BJ (cell line): ENCODE data around the gene PAM. TPM values are rescaled to one million over a fixed set of nuclear protein-coding genes. Genes with fewer than 3 reads are reported as not detected.

Source experiments
- CTCF ChIA-PET: fragments of 350-600 bp; formaldehyde crosslinking; extraction: SDS; loops from one replicate; lab custom pipeline; 2021; ENCODE audit warnings: antibody characterized with exemption, inconsistent platforms; lab: Yijun Ruan, JAX
- POLR2A ChIA-PET: fragments of 300-600 bp; sonication (Branson Sonifier 250); formaldehyde crosslinking; extraction: SDS; loops from one replicate; lab custom pipeline; 2021; ENCODE audit warnings: antibody characterized with exemption; lab: Charles Lee
- DNase-seq: peaks from one replicate; pipeline ENCODE4 v3.0.0-alpha.2; 2011; ENCODE audit warnings: low read depth
- H3K27me3 ChIP-seq: 2 replicates; pipeline ENCODE4 v1.6.0; 2011; ENCODE audit warnings: low read length; ENCODE audit not compliant: control insufficient read depth, insufficient read depth
- H3K36me3 ChIP-seq: 2 replicates; pipeline ENCODE4 v1.5.1; 2011; ENCODE audit warnings: low read length; ENCODE audit not compliant: control insufficient read depth, insufficient read depth
- H3K4me3 ChIP-seq: 2 replicates; pipeline ENCODE4 v1.5.1; 2011; ENCODE audit warnings: low read depth, mild to moderate bottlenecking, control low read depth, low read length
- CTCF ChIP-seq: IDR thresholded peaks from 2 replicates; pipeline ENCODE4 v1.5.1; 2011; ENCODE audit warnings: low read depth, mild to moderate bottlenecking, control low read depth, inconsistent platforms, low read length, moderate library complexity; ENCODE audit not compliant: insufficient read depth
- polyA plus RNA-seq: library from polyadenylated mRNA; depleted of rRNA; stranded (reverse); fragments of >200 nt; gene quantifications from 2 replicates; pipeline ENCODE4 v1.2.3, GENCODE V29; 2011

PAM gene
- polyA plus RNA-seq, 1 experiment = 256 TPM

- DNase-seq = peak; percentile 19
- Histone ChIP-seq H3K36me3 (no peaks in the 10 kb centered on the region), H3K4me3 (no peak overlapping the region), H3K27me3 (no peaks in the 10 kb centered on the region)
- no peak for TF ChIP-seq CTCF
- POLR2A ChIA-PET = no interaction called here
- CTCF ChIA-PET = no interaction called here
Measured at GRCh38 chr5:102911973-102912372, 156.9 kb downstream of the PAM start.

- POLR2A ChIA-PET = no interaction called here
Measured at GRCh38 chr5:102916109-102916508, 161.0 kb downstream of the PAM start.

GRCh38 chr5:102918986-102919610 is 164.0 kb downstream of the PAM start:
- Histone ChIP-seq H3K36me3 (no peaks in the 10 kb centered on the region), H3K4me3 (no peak overlapping the region), H3K27me3 (no peaks in the 10 kb centered on the region)
- TF ChIP-seq CTCF = no peak
- no peak for DNase-seq
- ChIA-PET CTCF (interaction anchor here (0.6 kb wide), 1 partner anchor 139 kb away, joined by 3 read pairs; no protein-coding TSS in a partner anchor), POLR2A (no interaction called here)

More at GRCh38 chr5:102916109-102916508, 161.0 kb downstream of the PAM start:
- Histone ChIP-seq H3K36me3 (no peaks in the 10 kb centered on the region), H3K4me3 (no peak overlapping the region), H3K27me3 (no peaks in the 10 kb centered on the region)
- no peak for TF ChIP-seq CTCF
- no peak for DNase-seq
- CTCF ChIA-PET = no interaction called here

GRCh38 chr5:102920762-102921161 is 165.7 kb downstream of the PAM start:
- TF ChIP-seq CTCF = no peak
- DNase-seq = no peak
- Histone ChIP-seq H3K4me3 (no peak overlapping the region), H3K36me3 (no peaks in the 10 kb centered on the region), H3K27me3 (no peaks in the 10 kb centered on the region)
- ChIA-PET POLR2A (no interaction called here), CTCF (no interaction called here)

GRCh38 chr5:102921341-102922044 is 166.4 kb downstream of the PAM start:
- CTCF ChIA-PET = no interaction called here
- POLR2A ChIA-PET = no interaction called here
- no peak for DNase-seq

More at GRCh38 chr5:102921341-102922044, 166.4 kb downstream of the PAM start:
- H3K27me3 ChIP-seq = no peaks in the 10 kb centered on the region
- no peak overlapping the region for H3K4me3 ChIP-seq
- no peak for TF ChIP-seq CTCF
- H3K36me3 ChIP-seq = no peaks in the 10 kb centered on the region
